Progenitor cell of endocrine pancreas (in vitro differentiated cells): ENCODE results near the gene MTHFD1L. TPM values are rescaled to one million over a fixed set of nuclear protein-coding genes. Genes with fewer than 3 reads are reported as not detected.
"Not testable (repeated sequence)": the region's sequence is repeated elsewhere in the genome, so short reads cannot be mapped to it uniquely, and the experiment has no call there.

ENCODE experiments used
- DNase-seq: peaks from one replicate; pipeline ENCODE4 v3.0.0; 2021; ENCODE audit warnings: low spot score; ENCODE audit not compliant: unreplicated experiment
- H3K27ac Mint-ChIP-seq: 2 replicates; pipeline ENCODE4 v1.8.0; 2021; ENCODE audit warnings: mild to moderate bottlenecking, moderate library complexity, mixed read lengths
- H3K27me3 Mint-ChIP-seq: 2 replicates; pipeline ENCODE4 v1.8.0; 2021; ENCODE audit warnings: mixed read lengths
- H3K36me3 Mint-ChIP-seq: 2 replicates; pipeline ENCODE4 v1.8.0; 2022; ENCODE audit warnings: mixed read lengths; ENCODE audit not compliant: insufficient read depth
- H3K4me1 Mint-ChIP-seq: 2 replicates; pipeline ENCODE4 v1.8.0; 2021; ENCODE audit warnings: low read depth, mixed read lengths
- H3K4me3 Mint-ChIP-seq: 2 replicates; pipeline ENCODE4 v1.8.0; 2021; ENCODE audit warnings: low read depth, mild to moderate bottlenecking, moderate library complexity, mixed read lengths
- H3K9me3 Mint-ChIP-seq: 2 replicates; pipeline ENCODE4 v1.8.0; 2021; ENCODE audit warnings: low read depth, mixed read lengths
- CTCF ChIP-seq: fragments of 200-600 bp; sonication (generic); IDR thresholded peaks from one replicate; pipeline ENCODE4 v1.5.0; 2021; ENCODE audit warnings: antibody characterized with exemption, mild to moderate bottlenecking; ENCODE audit not compliant: unreplicated experiment
- total RNA-seq: library from RNA; stranded (reverse); gene quantifications from 2 replicates; pipeline ENCODE4 v1.2.1, GENCODE V29; 2021

The MTHFD1L gene
- total RNA-seq, 1 donor from 2014 or later: 37.4 TPM

GRCh38 chr6:151041686-151042085 is 176.2 kb downstream of the MTHFD1L start:
- no peak overlapping the region for H3K27ac Mint-ChIP-seq
- no peak for DNase-seq
- TF ChIP-seq CTCF: no peak
- H3K4me1 Mint-ChIP-seq: peaks cover 5% of the 10 kb centered on the region
- peaks cover 10% of the 10 kb centered on the region for H3K36me3 Mint-ChIP-seq
- no peaks in the 10 kb centered on the region for H3K27me3 Mint-ChIP-seq
- H3K4me3 Mint-ChIP-seq: no peak overlapping the region
- H3K9me3 Mint-ChIP-seq: no peaks in the 10 kb centered on the region

- not testable (repeated sequence) for H3K36me3 Mint-ChIP-seq, H3K4me1 Mint-ChIP-seq, H3K27ac Mint-ChIP-seq, H3K27me3 Mint-ChIP-seq, H3K4me3 Mint-ChIP-seq, DNase-seq, H3K9me3 Mint-ChIP-seq
Observed at GRCh38 chr6:151042911-151043330, 177.4 kb downstream of the MTHFD1L start.

DNA sequence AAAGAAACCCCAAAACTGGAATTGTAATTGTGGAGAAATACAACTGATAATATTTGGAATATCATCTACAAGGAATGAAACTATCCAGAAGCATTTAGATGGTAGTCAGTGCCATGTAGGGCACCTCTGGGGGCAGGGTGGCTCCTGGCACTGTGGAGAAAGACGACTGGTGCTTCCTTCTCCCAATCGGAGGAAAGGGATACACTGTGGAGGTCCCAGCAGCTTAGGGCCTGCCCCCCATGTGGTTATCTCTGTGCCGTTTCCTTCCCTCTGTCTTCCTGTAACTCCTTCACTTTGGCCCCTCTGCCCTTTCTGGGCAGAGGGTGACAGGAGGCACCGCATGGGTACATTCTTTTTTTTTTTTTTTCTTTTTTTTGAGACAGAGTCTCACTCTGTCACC is 178.4 kb downstream of the MTHFD1L start:
- Mint-ChIP-seq H3K4me3 (no peak overlapping the region), H3K27me3 (no peaks in the 10 kb centered on the region), H3K9me3 (no peaks in the 10 kb centered on the region), H3K27ac (peak overlapping the region; percentile 87), H3K36me3 (peaks cover 14% of the 10 kb centered on the region), H3K4me1 (peaks cover 5% of the 10 kb centered on the region)
- TF ChIP-seq CTCF: no peak
- no peak for DNase-seq

DNA sequence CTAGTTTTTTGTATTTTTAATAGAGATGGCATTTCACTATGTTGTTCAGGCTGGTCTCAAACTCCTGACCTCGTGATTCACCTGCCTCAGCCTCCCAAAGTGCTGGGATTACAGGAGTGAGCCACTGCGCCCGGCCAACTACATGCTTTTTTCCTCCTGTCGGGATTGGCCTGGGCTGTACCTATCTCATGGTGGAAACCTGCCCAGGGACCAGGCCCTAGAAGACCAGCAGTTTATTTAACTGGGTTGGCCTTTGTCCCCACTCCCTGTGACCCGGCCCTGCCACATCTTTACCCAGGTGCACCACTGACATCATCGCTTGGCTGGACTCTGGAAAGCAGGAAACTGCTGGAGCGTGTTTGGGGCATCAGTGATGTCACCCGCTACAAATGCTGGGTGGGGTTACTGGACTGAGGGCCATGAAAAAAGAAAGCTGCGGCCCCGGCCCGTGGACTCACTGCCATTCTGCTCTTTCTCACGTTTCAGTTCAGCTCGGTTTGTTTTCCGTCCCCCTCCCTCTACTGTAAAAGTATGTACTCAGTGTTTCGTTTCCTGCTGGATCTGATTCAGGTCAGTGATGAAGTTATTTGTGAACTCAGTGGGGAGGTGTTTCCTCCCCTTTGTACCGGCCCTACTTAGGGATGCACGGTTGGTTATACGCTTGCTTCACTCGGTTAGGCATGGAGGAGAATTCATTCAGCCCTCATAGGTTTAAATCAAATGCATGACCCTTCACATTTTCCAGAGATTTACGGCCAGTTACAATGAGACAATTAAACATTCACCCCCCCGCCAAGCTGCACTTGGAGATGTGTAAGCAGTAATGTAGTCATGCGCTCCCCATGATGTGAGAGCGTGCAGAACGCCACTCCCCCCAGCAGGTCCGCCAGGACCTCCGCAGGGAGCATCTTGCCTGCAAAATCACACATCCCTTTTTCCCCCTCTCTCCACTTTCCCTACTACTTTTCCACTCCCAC is 179.3 kb downstream of the MTHFD1L start:
- Mint-ChIP-seq H3K9me3 (no peaks in the 10 kb centered on the region), H3K36me3 (peaks cover 15% of the 10 kb centered on the region), H3K27ac (peak overlapping the region; percentile 87), H3K4me1 (peaks cover 5% of the 10 kb centered on the region), H3K4me3 (no peak overlapping the region), H3K27me3 (no peaks in the 10 kb centered on the region)
- no peak for DNase-seq
- no peak for TF ChIP-seq CTCF

DNA sequence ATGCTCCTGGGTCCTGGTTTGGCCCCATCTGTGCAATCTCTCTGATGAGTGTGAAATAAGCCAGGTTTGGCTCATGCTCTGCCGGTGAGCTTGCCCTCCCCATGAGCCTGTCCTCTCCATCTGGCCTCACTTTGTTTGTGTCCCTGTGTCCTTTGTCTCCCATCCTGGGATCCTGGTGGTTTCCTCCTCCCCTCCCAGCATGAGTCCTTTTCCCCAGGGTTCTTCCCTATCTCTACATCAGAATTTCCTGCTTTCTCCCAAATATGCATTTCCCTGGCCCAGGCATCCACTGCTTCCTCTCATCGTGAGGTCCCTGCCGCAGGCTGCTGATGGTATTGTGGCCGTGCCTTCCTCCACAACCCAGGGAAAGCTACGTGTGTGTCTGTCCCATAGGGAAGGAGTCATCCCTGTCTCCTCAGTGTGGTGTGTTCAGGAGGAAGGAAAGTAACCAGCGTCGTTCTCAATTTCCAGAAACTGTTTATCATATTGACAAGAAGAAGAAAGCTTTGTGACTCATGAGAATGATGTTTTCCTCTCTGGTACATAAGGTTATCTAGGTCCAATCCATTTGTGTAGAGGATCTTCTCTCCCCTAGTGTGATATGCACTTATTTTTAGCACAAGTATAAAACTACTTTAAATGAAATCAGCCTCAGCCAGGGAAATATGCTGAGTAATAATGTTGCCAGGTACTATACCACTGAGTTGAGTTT is 180.2 kb downstream of the MTHFD1L start:
- H3K9me3 Mint-ChIP-seq, H3K4me1 Mint-ChIP-seq, H3K27me3 Mint-ChIP-seq, DNase-seq, H3K4me3 Mint-ChIP-seq: not testable (repeated sequence)
- H3K36me3 Mint-ChIP-seq: peaks cover 17% of the 10 kb centered on the region
- peak overlapping the region; percentile 84 for H3K27ac Mint-ChIP-seq

DNA sequence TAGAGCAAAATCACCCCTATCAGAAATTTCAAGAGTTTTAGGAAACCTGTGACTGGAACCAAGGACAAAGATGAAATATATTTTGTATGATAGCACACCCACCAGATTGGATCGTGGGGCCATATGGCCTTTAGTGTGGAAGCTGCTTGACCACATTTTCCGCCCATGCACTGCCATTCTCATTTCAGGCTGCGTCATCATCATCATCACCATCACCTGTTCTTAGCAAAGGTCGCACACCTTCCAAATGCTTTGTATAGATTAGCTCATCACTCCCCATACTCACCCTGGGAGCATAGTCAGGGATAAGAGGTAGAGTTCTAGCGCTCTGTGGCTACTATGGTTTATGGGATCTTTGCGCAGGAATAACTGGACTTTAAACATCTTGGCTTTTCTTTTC is 185.7 kb downstream of the MTHFD1L start:
- Mint-ChIP-seq H3K27me3 (no peaks in the 10 kb centered on the region), H3K4me1 (no peaks in the 10 kb centered on the region), H3K9me3 (no peaks in the 10 kb centered on the region), H3K27ac (no peak overlapping the region), H3K36me3 (peaks cover 20% of the 10 kb centered on the region), H3K4me3 (no peak overlapping the region)
- DNase-seq: no peak
- no peak for TF ChIP-seq CTCF
